OCI-LY7 (cell line): ENCODE data around the gene VEZF1.

Experiments used
- CTCF ChIP-seq: fragments of 200-600 bp; sonication (generic); conservative IDR thresholded peaks from 2 replicates; pipeline ENCODE4 v1.5.1; 2014; ENCODE audit warnings: mild to moderate bottlenecking, antibody characterized with exemption, low read length, moderate library complexity, mixed read lengths
- EZH2phosphoT487 ChIP-seq: fragments of 200-600 bp; sonication (generic); IDR thresholded peaks from 2 replicates; pipeline ENCODE4 v1.6.1; 2018; ENCODE audit warnings: low read depth, borderline replicate concordance, mild to moderate bottlenecking, mixed run types, antibody characterized with exemption, low read length, moderate library complexity, mixed read lengths

- no peak for TF ChIP-seq CTCF
- TF ChIP-seq EZH2phosphoT487, result no peak
These were observed 14.3 kb upstream of the VEZF1 start for GRCh38 chr17:58002154-58002948.
